ENCODE measurements around the gene DONSON.

Gene DONSON

DNA sequence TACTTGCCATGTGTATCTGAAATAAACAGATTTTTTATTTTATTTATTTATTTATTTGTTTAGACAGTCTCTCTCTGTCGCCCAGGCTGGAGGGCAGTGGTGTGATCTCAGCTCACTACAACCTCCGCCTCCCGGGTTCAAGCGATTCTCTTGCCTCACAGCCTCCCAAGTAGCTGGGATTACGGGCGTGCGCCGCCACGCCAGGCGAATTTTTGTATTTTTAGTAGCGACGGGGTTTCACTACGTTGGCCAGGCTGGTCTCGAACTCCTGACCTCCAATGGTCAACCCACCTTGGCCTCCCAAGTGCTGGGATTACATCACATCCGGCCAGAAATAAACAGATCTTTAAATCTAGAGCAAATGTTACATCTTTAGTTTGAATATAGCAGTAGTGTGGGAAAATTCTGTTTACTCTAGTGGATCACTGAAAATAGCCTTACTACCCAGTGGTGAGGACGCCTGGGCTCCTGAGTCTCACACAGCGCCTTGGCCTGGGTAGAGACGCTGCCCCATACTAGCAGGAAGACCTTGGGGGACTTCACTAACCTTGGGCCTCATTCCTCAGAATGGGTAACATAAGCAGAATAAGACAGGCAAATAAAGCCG lies 47.3 kb downstream of the DONSON start:
- H3K4me3 Mint-ChIP-seq: peak overlapping the region; percentile 97
- peaks cover 43% of the 10 kb centered on the region for H3K4me1 Mint-ChIP-seq
- no peaks in the 10 kb centered on the region for H3K27me3 Mint-ChIP-seq (ENCODE audit: low read depth, poor library complexity)
- H3K9me3 Mint-ChIP-seq: peaks cover 7% of the 10 kb centered on the region
- DNase-seq: no peak
- H3K27ac Mint-ChIP-seq: peak overlapping the region; percentile 100
- H3K36me3 Mint-ChIP-seq (ENCODE audit: low read depth): peaks cover 42% of the 10 kb centered on the region
- TF ChIP-seq, protein P1, sequence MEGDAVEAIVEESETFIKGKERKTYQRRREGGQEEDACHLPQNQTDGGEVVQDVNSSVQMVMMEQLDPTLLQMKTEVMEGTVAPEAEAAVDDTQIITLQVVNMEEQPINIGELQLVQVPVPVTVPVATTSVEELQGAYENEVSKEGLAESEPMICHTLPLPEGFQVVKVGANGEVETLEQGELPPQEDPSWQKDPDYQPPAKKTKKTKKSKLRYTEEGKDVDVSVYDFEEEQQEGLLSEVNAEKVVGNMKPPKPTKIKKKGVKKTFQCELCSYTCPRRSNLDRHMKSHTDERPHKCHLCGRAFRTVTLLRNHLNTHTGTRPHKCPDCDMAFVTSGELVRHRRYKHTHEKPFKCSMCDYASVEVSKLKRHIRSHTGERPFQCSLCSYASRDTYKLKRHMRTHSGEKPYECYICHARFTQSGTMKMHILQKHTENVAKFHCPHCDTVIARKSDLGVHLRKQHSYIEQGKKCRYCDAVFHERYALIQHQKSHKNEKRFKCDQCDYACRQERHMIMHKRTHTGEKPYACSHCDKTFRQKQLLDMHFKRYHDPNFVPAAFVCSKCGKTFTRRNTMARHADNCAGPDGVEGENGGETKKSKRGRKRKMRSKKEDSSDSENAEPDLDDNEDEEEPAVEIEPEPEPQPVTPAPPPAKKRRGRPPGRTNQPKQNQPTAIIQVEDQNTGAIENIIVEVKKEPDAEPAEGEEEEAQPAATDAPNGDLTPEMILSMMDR (IDR thresholded peaks at IDR 0.05): no peak

DNA sequence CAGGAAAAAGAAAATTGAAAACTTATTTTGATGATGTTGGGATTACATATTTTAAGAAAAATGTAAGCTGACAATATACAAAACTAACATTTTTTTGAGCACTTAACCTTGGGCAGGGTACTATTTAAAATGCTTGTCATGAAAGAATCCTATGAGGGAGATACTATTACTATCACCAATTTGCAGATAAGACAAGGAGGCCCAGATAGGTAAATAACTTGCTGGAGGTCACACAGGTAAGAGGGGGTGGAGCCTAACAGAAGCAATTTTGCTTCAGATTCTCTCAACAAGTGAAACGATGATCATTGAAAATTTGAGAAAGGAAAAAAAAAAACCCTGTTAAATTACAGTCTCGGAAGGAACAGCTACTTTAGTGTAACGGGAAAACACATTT lies 47.8 kb downstream of the DONSON start:
- Mint-ChIP-seq H3K4me1 (peaks cover 39% of the 10 kb centered on the region), H3K4me3 (peak overlapping the region; percentile 97), H3K36me3 (ENCODE audit: low read depth) (peaks cover 42% of the 10 kb centered on the region), H3K27me3 (ENCODE audit: low read depth, poor library complexity) (no peaks in the 10 kb centered on the region), H3K27ac (no peak overlapping the region), H3K9me3 (peaks cover 2% of the 10 kb centered on the region)
- TF ChIP-seq, protein P1 (IDR thresholded peaks at IDR 0.05): no peak
- no peak for DNase-seq

GRCh38 chr21:33539616-33540015 lies 48.9 kb downstream of the DONSON start:
- Mint-ChIP-seq H3K4me1 (peaks cover 29% of the 10 kb centered on the region), H3K4me3 (peak overlapping the region; percentile 36), H3K27me3 (ENCODE audit: low read depth, poor library complexity) (no peaks in the 10 kb centered on the region), H3K36me3 (ENCODE audit: low read depth) (peaks cover 48% of the 10 kb centered on the region), H3K27ac (no peak overlapping the region), H3K9me3 (no peaks in the 10 kb centered on the region)
- no peak for DNase-seq
- TF ChIP-seq, protein P1 (IDR thresholded peaks at IDR 0.05): no peak

GRCh38 chr21:33537212-33537611 lies 51.3 kb downstream of the DONSON start:
- Mint-ChIP-seq H3K27ac (no peak overlapping the region), H3K9me3 (no peaks in the 10 kb centered on the region), H3K36me3 (ENCODE audit: low read depth) (peaks cover 66% of the 10 kb centered on the region), H3K27me3 (ENCODE audit: low read depth, poor library complexity) (no peaks in the 10 kb centered on the region), H3K4me1 (peaks cover 19% of the 10 kb centered on the region), H3K4me3 (no peak overlapping the region)
- no peak for DNase-seq
- TF ChIP-seq, protein P1 (IDR thresholded peaks at IDR 0.05): no peak

DNA sequence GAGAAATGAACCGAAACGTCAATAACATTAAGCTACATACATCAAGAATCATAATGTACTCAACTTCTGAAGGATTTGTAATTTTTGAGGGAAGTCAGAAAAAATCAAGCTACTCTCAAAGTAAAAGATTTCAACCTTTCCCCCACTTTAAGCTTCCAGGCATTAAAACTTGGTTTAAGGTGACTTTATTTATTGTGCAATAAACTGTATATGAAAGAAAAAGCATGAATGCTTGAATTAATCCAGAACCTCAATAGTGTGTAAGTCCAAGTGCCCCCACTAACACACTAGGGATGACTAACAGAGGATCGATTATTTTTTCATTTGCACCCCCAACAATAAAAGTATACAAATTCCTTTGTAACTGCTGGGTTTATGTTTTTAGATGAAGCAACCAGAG lies 57.5 kb downstream of the DONSON start:
- Mint-ChIP-seq H3K9me3 (no peaks in the 10 kb centered on the region), H3K4me3 (no peak overlapping the region), H3K27me3 (ENCODE audit: low read depth, poor library complexity) (no peaks in the 10 kb centered on the region), H3K27ac (no peak overlapping the region), H3K36me3 (ENCODE audit: low read depth) (peaks cover 76% of the 10 kb centered on the region), H3K4me1 (no peaks in the 10 kb centered on the region)
- DNase-seq: no peak
- TF ChIP-seq, protein P1 (IDR thresholded peaks at IDR 0.05): no peak
